NCI-H2196 (cell line): Measurements from ENCODE around the gene VPS45.
"Not testable (repeated sequence)": the region's sequence is repeated elsewhere in the genome, so short reads cannot be mapped to it uniquely, and the experiment has no call there.

Experiments
- DNase-seq: peaks from one replicate; lab custom pipeline; 2025; ENCODE audit not compliant: unreplicated experiment; lab: John Stamatoyannopoulos, UW

Gene VPS45

DNA sequence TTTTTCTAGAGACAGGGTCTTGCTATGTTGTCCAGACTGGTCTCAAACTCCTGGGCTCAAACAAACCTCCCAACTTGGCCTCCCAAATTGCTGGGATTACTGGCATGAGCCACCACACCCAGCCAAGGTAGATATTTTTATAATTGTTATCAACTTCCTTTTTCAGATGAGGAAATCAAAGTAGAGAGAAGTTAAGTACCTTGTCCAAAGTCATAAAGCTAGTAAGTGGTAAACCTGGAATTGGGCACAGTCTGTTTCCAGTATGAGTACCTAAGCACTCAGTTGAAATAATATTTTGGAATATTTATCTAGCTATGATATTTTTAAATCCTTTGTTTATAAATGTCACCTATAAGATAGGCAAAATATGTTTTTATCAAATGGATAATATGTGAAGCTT, 59.9 kb downstream of the VPS45 start:
- no peak for DNase-seq

DNA sequence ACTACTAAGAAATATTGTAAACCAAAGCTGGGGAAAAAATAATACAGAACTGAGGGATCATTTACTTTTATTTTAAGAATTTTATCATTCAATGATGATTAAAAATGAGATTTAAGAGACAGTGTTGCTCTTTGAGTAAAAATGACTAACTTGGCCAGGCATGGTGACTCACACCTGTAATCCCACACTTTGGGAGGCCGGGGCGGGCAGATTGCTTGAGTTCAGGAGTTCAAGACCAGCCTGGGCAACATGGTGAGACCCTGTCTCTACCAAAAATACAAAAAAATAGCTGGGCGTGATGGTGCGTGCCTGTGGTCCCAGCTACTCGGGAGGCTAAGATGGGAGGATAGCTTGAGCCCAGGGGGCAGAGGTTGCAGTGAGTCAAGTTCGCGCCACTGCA, 60.3 kb downstream of the VPS45 start:
- DNase-seq: no peak

DNA sequence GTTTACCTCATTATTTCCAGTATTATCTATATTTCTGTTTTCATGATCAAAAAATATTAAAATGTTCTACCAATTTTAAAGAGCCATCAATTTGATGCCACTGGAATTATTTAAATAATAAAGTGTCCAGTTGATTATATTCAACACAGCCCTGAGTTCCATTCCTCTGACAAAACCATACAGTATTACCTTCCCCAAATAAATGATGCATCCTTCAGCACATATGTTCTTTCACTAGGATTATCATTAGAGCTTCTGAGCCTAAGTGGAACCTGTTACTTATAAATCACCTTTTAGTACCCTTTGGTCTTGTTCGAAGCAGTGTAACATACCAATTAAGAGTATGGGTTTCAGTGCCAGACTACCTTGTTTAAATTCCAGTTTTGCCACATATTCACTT, 64.8 kb downstream of the VPS45 start:
- no peak for DNase-seq

DNA sequence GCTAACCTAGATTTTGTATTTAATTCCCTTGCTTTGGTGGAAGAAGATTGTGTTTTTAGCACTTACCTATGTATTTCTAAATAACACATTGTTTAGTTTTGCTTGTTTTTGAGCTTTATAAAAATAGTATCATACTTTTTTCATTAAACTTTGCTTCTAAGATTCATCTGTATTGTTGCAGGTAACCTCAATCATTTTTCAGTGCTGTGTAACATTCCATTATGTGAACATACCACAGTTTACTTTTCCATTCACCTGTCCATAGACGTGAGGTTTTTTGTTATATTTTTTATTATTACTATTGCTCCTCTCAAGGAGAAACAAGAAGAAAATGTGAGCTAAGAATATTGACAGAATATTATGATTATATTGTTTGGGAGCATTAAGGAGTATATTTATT, 67.0 kb downstream of the VPS45 start:
- no peak for DNase-seq

DNA sequence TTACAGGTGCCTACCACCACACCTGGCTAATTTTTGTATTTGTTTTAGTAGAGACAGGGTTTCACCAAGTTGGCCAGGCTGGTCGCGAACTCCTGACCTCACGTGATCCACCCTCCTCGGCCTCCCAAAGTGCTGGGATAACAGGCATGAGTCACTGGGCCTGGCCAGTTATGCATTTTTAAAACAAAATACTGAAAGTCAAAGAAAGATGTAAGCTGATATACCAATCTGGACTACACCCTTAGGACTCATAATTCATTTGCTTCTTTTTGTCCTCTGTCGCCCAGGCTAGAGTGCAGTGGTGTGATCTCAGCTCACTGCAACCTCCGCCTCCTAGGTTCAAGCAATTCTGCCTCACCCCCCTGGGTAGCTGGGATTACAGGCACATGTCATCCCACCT, 67.8 kb downstream of the VPS45 start:
- not testable (repeated sequence) for DNase-seq

DNA sequence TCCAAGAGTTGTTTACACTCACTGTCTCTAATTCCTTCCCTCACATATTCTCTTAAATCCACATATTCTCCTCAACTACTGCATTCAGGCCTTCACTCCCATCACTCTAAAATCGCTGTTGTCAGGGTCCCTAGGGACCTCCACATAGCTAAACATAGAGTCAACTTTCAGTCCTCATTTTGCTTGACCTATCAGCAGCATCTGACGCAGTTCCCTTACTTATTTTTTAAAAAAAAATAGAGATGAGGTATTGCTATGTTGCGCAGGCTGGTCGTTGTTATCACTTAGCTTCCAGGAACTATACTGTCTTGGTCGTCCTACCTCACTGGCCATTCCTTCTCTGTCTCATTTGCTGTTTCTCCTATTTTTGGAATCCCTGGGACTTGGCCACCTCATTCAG, 70.5 kb downstream of the VPS45 start:
- DNase-seq: no peak

DNA sequence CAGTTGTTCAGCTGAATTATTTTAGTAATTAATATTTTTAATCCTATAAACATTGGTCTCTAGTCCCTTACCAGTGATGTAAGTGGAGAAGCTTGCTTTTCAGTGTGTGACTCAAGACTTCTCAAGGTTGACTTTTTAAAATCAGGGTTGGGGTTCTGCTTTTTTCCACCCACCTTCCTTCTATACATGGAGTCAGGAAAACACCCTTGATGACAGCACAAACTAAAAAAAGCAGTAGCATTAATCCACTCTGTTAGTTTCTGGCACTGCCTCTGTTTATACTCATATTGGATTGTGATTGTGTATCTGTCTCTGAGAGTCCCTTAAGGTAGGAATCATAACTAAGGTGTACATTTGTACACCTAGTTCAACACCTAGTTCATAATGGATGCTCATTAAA, 73.9 kb downstream of the VPS45 start:
- no peak for DNase-seq

DNA sequence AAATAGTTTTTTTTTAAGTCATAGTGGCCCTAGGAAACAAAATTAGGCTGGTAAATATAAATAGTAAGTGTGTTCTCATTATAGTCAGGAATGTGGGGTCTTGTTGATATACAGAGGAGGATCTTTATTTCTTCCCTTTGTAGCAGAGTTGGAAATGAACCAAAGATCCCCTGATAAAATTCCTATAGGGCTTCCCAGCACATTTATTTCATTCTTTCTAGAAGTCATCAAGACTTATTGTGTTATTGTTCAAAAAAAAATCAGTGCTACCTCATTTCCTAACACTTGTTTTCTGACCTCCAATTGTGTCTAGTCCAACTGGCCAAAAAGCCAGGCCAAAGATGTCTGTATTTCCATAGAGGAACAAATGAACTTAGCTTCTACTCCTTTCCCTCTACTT, 74.5 kb downstream of the VPS45 start:
- no peak for DNase-seq

DNA sequence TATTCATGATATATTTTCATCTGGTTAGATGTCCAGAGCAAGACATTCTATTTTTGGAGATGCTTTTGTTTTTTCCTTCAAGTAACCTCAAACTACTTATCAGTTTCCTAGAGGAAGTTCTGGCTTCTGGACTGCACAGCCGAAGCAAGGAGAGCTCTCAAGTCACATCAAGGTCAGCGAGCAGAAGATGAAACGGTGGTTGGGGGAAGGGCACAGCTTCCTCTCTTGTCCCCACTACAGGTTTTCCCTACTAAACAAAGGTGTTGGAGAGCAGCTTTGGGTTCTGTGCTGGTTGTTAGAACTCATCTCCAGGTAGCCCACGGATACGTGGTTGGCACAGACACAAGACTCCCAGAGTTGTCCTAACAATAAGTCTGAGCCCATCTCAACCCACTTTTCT, 77.0 kb downstream of the VPS45 start:
- DNase-seq: no peak

DNA sequence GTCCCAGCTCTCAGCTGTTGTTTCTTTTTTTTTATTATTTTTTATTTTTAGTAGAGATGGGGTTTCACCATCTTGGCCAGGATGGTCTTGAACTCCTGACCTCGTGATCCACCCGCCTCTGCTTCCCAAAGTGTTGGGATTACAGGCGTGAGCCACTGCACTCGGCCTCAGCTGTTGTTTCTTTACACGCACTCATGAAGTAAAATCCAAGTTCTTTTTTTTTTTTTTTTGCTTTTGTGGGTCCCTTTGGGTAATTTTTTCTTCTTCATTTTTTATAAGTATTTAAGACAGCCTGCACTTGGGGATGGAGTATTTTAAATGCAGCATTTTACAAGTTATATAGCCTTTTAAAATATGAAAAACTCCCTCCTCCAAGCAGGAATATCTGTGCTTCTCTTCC, 78.4 kb downstream of the VPS45 start:
- DNase-seq: not testable (repeated sequence)

DNA sequence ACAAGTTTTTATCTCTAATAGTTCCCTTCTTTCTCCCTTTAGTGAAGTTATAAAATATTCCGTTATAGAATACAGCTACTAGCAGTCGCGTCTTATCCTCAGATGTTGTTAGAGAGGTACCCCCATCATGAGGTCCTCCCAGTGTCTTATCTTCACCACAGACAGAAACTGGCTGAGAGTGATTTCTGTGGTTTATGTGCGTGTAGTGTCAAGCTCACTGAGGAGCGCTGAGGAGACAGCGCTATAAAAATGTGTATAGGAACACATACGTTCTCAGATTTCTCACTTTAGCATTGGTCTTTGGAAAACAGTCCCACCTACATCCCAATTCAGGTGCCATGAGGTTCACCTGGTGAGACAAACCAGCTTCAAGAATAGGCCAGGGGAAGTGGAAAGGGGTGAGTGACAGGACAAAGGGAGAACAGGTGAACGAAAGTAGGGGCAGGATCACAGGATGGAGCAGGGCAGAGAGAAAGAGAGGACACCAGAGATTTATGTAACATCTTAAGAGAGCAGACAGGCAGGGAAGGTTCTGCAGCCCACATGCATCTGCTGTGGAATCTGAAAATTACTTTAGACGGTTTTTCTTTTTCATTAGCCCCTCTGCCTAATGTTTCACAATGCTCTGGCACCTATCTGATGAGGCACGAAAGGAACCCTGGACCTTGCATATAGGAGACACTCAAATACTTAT, 79.4 kb downstream of the VPS45 start:
- no peak for DNase-seq

DNA sequence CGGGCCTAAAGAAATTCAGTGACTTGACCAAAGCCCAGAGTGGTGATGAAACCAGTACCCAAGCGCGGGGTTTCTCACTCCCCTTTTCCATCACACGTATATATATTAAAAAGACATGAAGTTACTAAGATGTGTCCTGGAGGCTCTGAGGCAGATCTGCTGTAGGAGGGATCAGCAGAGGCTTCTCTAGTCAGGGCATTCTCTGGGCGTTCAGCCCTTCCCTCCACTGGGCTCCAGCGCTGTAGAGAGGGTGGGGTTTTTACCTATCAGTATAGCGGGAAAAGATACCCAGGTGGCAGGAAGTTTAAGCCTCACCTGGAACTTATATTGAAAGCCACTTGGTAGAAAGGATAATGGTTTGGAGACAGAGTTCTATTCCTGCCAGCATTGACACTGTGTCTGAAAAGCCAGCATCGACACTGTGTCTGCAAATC, 81.3 kb downstream of the VPS45 start:
- no peak for DNase-seq

DNA sequence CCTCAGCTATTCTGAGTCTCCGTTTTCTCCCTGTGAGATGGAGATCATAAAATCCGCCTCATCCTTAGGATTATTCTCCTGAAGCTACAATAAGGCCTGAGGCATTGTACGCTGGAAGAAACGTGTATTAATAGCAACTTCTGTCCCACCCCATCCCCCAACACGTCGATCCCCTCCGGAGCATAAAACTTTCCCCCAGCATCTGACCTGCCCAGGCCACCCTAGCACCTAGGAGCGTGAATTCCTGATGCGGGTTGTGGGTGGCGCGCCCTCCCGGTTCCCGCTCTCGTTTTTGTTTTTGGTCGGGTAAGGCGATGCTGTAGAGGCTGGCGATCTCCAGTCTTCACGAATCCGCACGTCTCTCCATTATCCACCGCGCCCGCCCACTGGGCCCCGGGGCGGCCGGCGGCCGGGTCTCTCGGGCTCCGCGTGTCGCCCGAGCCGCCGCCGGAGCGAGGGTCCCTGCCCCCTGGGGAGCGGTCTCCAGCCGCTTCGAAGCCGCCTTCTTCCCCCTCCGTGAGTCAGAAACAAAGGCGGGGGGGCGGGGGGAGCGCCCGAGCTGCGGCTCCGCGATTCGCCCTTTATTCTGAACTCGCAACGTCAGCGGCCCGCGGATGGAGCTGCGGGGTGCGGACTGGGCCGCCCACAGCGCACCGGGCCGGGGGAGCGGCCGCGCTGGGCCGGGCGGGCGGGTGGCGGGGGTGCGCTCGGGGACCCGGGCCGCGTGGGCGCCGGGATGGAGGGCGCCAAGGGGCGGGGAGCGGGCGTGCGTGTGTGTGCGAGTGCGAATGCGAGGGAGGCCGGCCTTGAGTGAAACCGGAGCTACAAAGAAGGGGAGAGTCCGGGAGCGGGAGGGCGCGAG, 81.9 kb downstream of the VPS45 start, which contains the start of gene PLEKHO1:
Gene PLEKHO1, plus strand, starts transcription at position 646 of the 862 bp plus-strand sequence. CDS start 342 bp downstream, outside the sequence.
- peak; percentile 55 for DNase-seq

DNA sequence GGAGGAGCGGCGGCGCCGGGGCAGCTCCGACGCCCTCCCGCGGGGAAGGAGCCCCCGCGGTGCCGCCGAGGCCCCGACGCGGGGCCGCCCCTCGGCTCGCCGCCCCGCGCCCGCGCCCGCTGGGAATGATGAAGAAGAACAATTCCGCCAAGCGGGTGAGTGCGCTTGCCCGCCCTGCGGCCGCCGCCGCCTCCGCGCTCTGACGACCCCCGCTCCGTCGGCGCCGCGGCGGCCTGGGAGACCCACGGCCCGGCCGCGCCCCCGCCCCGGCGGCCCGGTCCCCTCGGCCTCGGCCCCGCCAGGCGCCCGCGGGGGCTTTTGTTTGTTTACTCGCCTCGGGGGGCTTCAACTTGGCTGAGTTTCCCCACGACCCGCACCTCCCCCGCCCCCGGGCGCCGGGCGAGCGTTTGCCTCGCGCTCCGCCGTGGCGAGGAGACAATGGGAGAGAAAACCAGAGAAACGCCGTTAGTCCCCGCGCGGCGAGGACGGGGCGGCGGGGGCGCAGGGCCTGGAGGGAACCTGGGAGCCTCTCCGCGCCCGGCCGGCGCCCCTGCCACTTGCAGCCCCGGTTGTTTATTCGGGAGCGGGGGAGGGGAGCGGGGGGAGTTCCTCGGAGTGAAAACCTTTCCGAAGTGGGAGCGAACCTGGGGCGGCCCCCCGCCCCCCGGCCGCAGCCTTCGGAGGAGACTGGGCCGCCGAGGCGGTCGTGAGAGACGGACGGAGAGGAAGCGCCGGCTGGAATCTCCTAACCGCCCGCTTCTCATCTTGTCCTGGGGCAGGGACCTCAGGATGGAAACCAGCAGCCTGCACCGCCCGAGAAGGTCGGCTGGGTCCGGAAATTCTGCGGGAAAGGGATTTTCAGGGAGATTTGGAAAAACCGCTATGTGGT, 82.8 kb downstream of the VPS45 start:
- no peak for DNase-seq

DNA sequence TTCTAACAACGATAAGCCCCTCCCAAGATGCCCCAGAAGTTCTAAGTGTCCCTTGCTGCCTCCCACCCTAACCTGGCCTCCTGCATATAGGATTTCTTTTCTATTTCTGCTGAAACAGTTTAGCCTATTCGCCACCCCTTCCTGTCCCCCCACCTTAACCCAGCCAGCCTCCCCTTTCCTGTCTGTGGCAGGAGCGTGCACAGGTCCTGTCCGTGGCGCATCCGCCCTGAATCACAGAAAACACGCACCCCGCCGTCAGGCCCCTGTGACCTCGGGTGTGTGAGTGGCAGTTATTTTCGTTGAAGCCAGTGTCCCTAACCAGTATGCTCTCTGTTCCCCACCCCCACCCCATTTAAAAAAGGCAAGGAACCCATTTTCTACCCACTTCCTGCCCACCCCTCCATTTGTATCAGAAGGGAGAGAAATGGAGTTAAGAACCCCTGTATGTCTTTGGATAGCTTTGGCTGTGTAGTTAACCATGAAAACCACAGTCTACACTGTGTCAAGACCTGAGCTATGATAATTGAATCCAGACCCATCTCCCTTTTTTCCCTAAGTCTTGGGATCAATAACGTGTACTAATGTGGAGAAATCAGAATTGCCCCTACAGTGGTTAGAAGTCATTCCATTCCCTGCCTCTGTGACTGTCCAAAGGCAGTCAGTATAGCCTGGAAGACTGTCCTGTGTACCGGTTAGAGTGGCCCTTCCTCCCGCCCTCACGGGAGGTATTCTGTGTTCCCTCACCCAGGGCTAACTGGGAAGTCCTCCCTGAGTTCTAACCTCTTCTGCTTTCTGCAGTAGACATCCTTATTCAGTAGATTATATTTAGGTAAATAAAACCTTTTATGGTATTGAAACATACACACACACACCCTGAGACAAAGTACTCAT, 84.0 kb downstream of the VPS45 start:
- no peak for DNase-seq

DNA sequence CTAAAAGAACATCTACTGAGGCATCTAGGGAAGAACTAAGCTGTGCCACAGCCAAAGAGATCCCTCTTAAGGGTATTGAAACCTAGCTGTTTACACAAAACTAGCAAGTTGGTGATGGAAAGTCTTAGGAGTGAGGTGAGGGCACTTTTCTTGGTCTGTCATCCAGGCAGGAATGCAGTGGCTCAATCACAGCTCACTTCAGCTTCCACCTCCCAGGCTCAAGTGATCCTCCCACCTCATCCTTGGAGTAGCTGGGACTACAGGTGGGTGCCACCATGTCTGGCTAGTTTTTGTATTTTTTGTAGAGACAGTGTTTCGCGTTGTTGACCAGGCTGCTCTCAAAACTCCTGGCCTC, 84.6 kb downstream of the VPS45 start:
- DNase-seq: no peak

DNA sequence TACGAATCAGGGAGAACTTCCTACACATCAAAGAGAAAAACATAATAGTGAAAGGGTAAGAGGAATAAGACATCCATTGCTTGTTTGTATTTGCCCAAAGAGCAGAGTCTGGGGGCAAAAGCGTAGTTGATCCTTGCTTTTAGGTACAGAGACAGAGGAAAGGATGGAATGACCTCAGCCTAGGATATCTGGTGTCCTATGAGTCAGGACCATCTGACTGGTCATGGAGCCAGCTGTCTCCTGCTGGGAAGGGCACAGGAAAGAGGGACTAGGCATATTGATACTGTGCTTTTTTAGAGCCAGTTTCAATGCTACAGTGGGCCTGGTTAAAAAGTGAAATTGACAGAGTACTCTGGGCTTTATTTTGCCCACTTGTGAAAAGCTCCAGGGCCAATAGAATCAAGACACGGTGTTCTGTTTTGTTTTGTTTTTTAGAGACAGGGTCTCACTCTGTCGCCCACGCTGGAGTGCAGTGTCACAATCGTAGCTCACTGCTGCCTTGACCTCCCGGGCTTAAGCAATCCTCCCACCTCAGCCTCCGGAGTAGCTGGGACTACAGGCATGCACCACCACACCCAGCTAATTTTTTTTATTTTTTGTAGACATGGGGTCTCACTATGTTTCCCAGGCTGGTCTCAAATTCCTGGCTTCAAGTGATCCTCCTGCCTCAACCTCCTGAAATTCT, 85.3 kb downstream of the VPS45 start:
- no peak for DNase-seq

DNA sequence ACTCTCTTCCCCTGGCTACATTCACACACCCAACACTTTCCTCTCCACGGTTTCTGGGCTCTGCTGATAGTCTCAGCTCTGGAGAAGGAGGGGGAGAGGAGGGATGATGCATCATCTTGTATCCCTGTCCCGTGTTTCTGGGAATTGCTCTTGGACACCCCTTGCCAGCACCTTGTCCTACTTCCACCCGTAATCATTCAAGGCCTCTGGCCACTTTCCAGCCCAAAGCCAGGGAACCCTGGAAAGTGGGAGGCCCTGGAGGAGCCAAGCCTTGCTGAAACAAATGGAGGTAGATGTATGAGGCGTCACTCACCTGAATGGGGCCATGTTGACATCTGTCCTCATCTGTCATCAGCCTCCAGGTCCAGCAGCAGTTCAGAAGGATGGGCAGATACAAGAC, 86.6 kb downstream of the VPS45 start:
- no peak for DNase-seq

DNA sequence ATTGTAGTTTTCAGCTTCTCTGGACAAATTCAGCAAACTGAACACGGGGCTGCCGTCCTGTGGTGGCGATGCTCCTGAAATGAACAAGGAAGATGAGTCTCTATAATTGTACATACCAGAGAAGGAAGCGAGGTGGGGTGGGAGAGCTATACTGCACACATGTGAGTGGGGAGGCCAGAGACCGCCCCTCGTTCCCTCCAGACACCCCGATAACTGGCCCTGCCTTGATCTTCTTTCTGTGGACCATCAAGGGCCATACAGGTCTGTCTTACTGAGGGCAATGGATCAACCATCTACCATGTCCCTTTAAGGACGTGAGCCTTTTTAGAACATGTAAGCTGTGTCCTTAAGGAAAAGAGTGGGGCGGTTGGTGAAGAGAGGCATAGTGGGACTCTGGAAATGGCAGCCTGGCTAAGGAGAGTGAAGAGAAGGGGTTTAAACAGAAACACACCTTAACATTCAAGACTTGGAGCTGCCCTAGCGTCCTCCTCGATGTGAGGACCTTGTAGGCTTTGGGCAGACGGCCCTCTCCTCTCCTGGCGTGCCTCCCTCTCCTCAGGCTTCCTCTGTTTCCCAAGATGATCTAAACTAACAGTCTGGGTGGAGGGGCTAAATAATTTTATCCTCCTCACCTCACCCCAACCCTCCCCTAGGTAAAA, 88.0 kb downstream of the VPS45 start:
- DNase-seq: no peak
